ENCODE results near the gene MRPL49.
A peak's percentile ranks its signal among the peaks of the same experiment; 100 is the strongest.

The MRPL49 gene

GRCh38 chr11:65102142-65103095 lies 19.7 kb upstream of the MRPL49 start:
- no peak for DNase-seq (ENCODE audit: low spot score)

DNA sequence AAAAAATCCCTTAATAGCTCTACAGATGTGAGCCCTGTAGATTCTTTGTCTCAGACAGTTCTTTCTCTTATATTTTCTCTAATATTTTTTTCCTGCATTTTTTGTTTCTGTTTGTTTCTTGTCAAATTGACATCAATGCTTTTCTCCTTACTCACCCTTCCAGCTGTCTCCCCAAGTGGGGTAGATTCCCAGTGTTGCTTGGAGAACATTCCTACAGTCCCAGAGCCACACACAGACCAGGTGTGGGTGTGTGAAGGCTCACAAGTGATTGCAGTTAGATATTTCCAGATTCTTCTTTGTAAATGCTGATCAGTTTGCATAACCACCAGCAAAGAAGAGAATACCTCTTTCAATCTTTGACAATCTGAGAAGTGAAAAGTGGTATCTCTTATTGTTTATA lies 18.6 kb upstream of the MRPL49 start:
- DNase-seq (ENCODE audit: low spot score), result no peak

DNA sequence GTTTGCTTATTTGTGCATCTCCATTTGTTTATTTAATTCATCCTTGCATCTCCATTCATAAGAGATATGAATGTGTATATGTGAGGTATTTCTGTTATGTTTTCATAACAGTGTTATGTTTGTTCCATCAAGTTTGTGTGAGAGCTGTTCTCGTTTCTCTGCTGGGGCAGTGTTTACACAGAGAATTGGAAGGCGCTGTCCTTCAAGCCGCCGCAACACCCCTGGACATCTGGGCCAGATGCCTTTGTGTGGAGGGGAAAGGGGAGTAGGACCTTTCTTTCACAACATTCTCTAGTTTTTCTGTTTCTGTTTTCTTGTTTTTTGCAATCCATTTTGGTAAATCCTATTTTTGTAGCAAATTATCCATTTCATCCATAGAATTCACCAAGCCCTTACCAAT lies 17.5 kb upstream of the MRPL49 start:
- no peak for DNase-seq (ENCODE audit: low spot score)

DNA sequence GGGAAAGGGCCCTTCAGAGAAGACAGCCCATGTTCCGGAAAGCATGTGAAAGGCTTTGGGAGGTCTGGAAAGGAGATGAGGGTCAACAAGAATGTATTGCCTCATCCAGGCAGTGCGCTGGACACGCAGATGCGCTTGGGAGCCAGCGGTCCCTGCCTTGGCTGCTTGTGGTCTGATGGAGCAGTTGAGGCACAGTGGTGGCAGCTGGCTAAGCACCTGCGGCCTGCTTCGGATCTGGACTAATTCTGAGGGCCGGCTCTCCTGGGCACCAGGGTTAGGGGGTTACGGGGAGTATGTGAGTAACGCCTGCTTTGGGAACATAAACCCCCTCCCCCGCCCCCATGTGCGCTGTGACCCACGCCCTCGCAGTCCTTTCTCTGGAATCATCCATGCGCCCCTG lies 15.0 kb upstream of the MRPL49 start:
- no peak for DNase-seq (ENCODE audit: low spot score)

- DNase-seq (ENCODE audit: low spot score), result no peak
Measured at GRCh38 chr11:65107751-65108468, 14.2 kb upstream of the MRPL49 start.

GRCh38 chr11:65108469-65109123 lies 13.5 kb upstream of the MRPL49 start:
- no peak for DNase-seq (ENCODE audit: low spot score)

DNA sequence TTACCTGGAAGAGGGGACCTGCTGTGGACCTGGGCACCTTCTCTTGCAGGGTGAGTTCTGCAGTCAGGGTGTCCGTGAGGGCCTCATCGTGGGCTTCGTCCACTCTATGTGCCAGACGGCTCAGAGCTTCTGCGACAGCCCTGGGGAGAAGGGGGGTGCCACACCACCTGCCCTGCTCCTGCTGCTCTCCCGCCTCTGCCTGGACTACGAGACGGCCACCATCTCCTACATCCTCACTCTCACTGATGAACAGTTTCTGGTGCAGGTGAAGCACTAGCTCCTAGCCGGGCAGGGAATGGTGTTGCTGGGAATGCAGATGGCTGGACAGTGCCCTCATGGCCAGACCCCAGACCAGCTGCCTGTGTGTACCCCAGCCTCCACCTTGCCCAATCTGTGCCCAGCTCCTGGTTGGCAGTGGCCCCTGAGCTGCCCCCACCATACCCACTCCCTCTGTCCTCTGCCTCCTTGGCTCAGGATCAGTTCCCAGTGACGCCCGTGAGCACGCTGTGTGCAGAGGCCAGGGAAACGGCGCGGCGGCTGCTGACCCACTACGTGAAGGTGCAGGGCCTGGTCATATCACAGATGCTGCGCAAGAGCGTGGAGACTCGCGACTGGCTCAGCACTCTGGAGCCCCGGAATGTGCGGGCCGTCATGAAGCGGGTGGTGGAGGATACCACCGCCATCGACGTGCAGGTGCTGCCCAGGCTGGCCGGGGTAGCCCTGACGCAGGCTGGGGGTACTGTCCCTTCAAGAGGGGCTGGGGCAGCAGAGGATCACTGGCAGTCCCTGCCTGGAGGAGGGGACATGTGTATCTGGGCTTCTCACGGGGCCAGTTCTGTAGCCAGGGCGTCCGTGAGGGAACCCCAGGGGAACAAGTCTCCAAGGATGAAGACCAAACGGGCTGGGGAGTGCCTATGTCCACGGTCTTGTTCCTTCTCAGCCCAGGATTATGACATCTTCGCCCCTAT lies 12.6 kb upstream of the MRPL49 start:
- DNase-seq (ENCODE audit: low spot score), result no peak

DNA sequence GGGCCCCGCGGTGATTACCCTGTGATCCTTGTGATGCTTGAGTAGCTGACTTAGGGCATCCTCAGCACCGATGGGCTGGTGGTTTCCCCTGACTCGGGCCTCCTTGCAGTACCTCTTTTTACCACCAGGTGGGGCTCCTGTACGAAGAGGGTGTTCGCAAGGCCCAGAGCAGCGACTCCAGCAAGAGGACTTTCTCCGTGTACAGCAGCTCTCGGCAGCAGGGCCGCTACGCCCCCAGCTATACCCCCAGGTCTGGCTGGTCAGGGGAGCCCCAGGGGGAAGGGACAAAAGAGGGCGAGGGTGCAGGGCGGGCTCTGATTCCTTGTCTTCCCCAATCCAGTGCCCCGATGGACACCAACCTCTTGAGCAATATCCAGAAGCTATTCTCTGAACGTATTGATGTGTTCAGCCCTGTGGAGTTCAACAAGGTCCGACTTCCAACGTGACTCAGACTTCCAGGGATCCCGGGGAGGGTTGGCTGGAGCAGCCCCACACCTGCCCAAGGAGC lies 11.7 kb upstream of the MRPL49 start:
- peak; percentile 91 for DNase-seq (ENCODE audit: low spot score)

DNA sequence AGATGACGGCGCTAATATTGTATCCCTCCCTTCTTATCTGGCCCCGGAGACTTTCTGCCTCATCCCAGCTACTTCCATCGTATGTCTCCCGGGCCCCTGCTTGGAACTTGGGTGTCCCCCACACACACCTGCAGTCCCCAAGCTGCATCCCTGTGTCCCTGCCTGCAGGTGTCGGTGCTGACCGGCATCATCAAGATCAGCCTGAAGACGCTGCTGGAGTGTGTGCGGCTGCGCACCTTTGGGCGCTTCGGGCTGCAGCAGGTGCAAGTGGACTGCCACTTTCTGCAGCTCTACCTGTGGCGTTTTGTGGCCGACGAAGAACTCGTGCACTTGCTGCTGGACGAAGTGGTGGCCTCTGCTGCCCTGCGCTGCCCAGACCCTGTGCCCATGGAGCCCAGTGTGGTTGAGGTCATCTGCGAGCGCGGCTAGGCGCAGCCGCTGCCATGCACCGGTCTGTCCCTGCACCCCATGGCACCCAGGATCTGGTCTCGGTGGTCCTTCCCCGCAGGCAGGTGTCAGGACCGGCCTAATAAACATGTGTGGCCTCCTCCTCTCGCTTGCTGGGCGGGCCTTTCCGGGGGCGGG lies 10.9 kb upstream of the MRPL49 start:
- DNase-seq (ENCODE audit: low spot score), result no peak

- peak; percentile 91 for DNase-seq (ENCODE audit: low spot score)
Measured at GRCh38 chr11:65111744-65112545, 10.2 kb upstream of the MRPL49 start, which contains the start of gene TM7SF2. TM7SF2 (plus strand) TSS chr11:65111872; CDS start chr11:65112016, 144 bp downstream.

DNA sequence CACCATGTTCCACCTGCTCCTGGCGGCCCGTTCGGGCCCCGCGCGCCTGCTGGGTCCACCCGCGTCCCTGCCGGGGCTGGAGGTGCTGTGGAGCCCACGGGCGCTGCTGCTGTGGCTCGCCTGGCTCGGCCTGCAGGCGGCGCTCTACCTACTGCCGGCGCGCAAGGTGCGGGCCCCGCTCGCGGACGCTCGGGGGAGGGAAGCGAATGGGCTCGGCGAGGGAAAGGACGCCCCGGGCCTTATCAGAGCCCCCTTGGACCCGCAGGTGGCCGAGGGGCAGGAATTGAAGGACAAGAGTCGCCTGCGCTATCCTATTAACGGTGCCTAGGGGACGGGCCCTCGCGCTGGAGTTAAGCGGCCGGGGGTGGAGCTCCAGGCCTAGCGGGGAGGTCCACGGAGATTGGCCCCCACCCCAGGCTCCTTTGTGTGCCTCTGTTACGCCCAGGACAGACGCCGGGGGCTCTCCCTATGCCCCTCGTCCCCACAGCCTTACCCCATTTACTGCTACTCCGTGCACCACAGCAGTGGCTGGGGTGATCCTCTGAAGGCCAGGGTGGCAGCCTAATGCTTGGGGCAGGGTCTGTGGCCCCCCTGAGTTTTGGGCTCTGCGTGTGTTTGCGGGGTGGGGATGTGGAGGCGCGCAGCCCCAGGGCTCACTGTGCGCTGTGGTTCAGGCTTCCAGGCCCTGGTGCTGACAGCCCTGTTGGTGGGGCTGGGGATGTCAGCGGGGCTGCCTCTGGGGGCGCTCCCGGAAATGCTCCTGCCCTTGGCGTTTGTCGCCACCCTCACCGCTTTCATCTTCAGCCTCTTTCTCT lies 9.4 kb upstream of the MRPL49 start:
- DNase-seq (ENCODE audit: low spot score), result no peak

- no peak for DNase-seq (ENCODE audit: low spot score)
Measured at GRCh38 chr11:65113361-65113756, 8.8 kb upstream of the MRPL49 start.

DNA sequence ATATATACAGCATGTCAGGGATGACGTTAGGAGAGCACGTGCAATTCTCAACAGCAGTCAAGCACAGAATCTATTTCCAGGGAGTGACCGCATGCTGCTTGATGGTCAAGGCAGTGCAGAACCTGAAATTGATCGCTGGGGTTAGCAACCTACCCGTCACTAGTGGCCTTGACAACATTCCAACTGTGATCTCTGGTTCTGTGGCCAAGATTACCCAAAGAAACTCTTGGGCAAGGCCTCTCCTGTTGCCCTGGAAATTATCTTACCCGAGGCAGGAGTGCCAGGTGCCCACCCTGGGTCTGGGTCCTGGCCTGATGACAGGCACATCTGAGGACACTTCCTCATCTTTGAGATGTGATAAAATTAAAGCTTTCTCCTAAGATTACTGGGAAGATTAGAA lies 8.3 kb upstream of the MRPL49 start:
- DNase-seq (ENCODE audit: low spot score), result no peak

- DNase-seq (ENCODE audit: low spot score), result no peak
Measured at GRCh38 chr11:65114538-65115171, 7.5 kb upstream of the MRPL49 start.

GRCh38 chr11:65115361-65116082 lies 6.6 kb upstream of the MRPL49 start:
- DNase-seq (ENCODE audit: low spot score), result peak; percentile 61

GRCh38 chr11:65116370-65117205 lies 5.5 kb upstream of the MRPL49 start:
- DNase-seq (ENCODE audit: low spot score), result peak; percentile 61
